ENCODE measurements around the gene EPB41L3.
"Not testable (repeated sequence)": the region's sequence is repeated elsewhere in the genome, so short reads cannot be mapped to it uniquely, and the experiment has no call there.

The EPB41L3 gene

DNA sequence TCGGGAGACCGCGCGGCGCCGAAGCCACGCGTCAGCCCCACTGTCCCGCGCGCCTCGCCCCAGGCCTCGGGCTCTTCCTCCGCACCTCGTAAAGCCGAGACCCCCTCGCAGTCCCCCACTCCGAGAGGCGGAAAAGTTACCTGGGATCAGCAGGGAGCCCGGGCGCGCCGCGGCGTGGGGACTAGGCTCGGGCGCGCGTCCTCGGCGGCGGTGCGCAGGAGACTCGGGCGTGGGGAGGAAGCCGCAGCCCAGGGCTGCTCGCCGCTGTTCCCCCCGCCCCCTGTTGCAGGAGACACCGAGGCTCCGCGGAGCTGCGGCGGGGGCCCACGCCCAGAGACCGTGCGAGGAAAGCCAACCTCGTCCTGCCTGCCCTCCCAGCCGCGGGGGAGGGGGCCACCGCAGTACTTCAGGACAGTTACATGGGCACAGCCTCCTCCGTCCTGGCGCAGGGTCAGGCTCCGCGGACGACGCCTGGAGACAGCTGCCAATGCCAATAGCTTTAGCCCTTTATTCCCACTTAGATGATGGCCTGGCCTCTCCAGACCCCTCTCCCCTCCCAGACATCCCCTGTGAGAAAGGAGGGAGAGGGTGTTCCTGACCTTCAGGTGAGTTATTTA lies at the start of gene EPB41L3:
TSS of gene EPB41L3 (minus strand) at position 225 of the 617 bp plus-strand sequence. CDS start 54,814 bp downstream, outside the sequence.
- peak; percentile 26 for DNase-seq

DNA sequence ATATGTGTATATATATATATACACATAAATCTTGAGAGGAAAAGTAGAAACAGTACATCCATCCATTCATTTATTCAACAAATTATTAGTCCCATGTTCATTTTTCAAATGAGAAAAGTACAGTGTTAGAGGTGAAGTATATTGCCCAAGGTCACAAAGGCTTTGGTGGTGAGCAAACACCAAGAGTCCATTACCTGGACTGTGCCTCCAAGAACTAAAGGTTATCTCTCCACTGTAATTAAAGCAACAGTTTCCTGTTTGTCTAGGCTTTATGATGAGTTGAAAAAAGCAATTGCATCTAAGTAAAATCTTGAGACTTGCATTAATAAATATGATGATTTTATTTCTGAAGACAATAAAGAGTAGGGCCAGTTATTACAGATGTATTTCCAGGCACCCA lies 44.7 kb upstream of the EPB41L3 start:
- no peak for DNase-seq

- DNase-seq, result no peak
These were observed 41.9 kb upstream of the EPB41L3 start for GRCh38 chr18:5585653-5586052.

GRCh38 chr18:5584746-5585417 lies 41.1 kb upstream of the EPB41L3 start:
- DNase-seq, result no peak

DNA sequence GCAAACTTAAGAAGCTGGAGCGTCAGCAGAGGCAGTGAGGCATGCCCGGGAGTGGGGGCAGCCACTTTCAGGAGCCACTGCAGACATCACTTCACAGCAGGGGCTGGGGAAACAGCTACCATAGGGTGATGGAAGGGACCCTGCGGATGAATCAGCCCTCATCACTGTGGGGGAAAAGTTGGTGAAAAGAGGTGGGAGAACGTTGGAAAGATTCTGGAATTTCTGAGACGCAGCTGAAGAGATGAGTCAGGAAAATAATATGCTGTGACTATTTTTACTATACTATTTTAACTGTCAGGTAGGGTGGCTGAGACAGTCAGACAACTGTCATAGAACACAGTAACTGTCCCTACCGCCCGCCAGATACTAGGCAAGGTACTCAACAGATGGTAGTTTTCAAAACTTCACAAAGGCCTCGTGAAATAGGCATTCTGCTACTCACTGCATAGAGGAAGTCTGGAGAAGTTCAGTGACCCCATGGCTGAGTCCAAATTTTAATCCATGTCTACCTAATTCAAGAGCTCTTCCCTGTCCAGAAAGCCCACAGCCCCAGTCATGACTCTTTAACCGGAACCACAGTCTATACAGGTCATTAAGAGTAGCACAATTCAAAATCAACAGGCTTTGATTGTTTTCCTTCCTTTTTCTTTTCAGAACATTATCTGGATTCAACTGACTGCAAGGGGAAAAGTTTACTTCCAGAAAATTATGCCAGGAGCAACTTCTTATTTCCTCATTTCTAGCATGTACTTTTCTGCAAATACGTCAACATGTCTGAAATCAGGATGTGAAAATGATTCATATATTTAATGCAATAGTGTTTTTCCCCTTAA lies 39.3 kb upstream of the EPB41L3 start:
- no peak for DNase-seq

- DNase-seq, result no peak
These were observed 38.3 kb upstream of the EPB41L3 start for GRCh38 chr18:5582076-5582475.

DNA sequence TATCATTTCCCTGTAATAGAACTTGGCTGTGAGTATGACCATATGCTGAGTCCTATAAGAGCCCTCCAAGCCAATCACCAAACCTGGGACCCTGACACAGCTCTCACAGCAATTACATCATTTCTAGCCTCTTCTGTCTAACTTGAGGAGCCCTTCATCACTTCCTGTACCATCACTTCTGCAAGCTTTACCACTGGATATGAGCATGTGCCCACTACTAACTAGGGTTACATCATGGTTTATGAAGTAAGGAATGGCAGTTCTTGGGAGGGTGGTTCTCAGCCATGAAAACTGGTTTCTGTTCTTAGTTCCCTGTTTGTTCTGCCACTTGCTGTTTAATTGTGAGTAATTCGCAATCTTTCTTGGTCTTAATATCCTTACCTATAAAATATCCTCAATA lies 31.0 kb upstream of the EPB41L3 start:
- no peak for DNase-seq

GRCh38 chr18:5571666-5572065 lies 27.9 kb upstream of the EPB41L3 start:
- DNase-seq, result no peak

DNA sequence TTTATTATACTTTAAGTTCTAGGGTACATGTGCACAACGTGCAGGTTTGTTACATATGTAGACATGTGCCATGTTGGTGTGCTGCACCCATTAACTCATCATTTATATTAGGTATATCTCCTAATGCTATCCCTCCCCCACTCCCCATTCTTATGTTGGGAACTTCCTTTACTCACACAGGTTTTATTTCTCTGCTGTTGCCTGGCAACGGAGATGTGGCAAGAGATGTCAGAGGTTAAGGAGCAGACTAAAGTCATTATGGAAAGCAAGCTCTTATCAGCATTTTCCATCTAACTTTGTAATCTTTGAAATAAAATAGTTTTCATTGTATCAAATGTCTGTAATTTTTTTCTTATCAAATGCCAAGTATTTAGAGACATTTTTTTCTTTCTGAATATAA lies 26.8 kb upstream of the EPB41L3 start:
- DNase-seq, result not testable (repeated sequence)

DNA sequence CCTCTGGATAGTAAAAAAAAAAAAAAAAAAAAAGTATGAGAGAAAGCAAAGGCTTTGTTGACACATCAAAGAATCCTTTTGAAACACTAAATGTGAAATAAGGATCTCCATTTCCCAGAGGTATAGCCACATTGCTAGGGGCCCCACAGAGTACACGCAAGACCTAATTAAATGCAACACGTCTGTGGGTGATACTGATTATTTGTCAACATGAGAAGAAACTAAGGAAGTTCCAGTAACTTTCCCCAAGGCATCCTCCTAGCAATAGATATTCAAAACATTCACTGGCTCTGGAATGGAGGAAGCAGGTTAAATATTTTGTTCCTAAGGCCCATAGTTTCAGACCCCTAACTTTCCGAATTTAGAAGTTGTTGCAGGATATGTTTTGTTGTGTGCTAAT lies 24.6 kb upstream of the EPB41L3 start:
- DNase-seq, result no peak

DNA sequence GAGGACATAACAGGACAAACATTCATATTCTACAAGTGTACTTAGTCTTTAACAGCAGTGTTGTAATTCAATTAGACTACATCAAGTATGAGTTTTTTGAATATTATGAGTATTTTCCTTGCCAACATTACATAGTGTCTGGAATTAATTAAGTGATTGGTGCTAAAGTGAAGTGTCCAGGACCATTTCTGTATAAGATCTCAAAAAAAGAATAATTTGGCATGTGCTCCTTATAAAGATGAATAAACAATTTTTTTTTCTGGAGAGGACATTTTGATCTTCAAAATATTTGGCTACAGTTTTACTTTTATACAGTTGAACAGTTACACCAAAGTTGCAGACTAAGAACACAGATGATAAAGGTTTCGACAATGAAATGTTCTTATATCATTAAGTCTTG lies 15.1 kb upstream of the EPB41L3 start:
- DNase-seq, result no peak

GRCh38 chr18:5556310-5556974 lies 12.6 kb upstream of the EPB41L3 start:
- no peak for DNase-seq

- no peak for DNase-seq
These were observed 10.8 kb upstream of the EPB41L3 start for GRCh38 chr18:5554629-5555028.

DNA sequence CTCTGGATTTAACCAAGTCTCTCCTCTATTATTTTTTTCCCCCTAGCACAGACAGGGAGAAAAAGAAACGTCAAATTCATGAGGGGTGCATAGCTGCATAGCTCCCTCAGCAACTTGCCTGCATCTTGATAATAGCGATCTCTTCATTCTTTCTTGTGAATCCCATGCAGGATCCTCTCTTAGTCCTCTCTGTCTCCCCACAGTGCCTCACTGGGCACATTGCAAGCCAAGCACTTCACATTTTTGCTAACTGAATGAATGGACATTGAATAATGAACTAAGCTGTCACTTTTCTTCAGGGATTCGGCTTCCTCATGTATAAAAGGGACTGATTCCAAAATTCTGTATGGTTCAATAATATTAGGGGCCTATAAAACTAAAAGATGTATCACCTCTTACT lies 2.9 kb upstream of the EPB41L3 start:
- DNase-seq, result peak; percentile 6

DNA sequence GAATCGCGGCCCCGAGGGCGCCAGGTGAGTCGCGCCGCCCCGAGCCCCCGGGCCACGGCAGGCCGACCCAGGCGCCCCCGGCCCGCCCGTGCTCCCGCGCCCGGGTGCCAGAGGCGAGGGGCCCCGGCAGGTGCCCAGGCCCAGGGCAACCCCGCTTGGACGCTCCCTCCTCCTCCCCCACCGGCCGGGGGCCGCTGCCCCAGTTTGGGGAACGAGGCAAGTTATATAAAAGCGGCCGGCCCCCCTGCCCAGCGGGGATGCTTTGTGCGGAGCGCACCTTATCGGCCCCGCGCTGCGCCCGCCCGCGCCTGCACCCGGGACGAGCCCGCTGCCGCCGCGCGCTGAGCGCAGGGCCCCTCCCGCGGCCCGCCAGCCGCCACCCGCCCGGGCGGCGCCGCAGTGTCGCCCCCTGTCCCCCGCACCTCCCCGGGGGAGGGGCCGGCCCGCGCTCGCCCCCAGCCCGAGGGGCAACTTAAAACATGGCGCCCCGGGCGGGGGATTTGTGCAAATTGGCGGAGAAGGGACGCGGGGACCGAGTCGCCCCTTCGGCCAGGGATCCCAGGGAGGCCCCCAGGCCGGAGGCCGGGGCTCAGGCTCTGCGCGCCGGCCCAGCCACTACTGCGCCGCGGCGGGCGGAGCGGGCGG lies 639 bp downstream of the EPB41L3 start:
- DNase-seq, result no peak

- DNase-seq, result no peak
These were observed 1.2 kb downstream of the EPB41L3 start for GRCh38 chr18:5542515-5543035.

GRCh38 chr18:5541644-5542043 lies 2.2 kb downstream of the EPB41L3 start:
- DNase-seq, result no peak

DNA sequence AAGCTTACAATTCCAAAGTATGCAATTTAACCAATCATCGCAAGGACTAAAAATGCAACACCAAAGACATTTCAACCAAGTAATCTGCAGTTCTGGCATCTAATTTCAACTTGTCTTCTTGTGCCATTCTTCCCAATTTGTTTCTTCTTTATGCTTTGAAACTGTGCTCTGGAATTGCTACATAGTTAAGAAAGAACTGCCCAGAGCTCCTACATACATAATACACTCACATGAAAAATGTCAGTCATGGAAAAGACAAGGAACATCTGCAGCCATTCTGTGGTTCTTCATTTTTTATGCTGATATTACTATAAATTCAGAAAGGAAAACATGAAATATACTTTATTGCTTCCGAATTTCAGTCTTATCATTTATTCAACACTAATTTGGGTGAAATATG lies 4.4 kb downstream of the EPB41L3 start:
- no peak for DNase-seq

DNA sequence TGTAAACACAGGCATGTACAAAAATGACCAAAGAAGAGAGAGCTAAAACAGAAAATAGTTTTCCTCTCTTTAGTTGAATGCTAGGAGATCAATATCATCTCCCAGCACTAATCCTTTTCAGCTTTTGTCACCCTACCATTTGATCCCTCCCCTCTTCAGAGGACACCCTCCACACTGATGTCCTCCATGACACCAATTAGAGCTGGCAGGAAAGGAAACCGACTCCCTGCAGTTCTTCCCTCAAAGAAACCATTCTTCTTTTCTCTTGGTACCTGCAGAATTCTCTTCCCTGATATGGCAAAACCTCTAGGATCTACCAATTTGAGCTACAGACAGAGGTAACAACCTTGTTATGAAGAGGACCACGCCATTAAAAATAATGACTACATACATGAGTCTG lies 5.3 kb downstream of the EPB41L3 start:
- DNase-seq, result no peak

- DNase-seq, result no peak
These were observed 5.9 kb downstream of the EPB41L3 start for GRCh38 chr18:5537860-5538259.

GRCh38 chr18:5534845-5535244 lies 9.0 kb downstream of the EPB41L3 start:
- no peak for DNase-seq

DNA sequence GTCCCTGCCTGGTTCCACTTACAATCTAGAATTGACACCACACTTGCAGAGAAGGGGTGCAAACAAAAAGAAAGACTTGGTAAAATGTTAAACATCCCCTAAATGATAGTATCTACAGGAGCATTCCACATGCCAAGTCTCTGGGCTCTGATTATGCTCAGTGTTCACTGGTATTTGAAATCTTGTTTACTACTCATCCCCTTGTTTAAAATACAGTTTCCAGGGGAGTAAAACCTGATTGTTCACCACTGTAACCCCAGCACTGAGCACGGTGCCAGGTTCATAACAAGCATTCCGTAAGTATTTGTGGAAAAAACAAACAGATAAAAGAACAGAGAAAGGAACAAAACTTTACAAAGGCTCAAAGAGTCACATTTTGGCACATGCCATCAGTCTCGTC lies 11.7 kb downstream of the EPB41L3 start:
- DNase-seq, result no peak
